HL-60 (cell line): ENCODE results near the gene UTS2B.
"Not testable (repeated sequence)": the region's sequence is repeated elsewhere in the genome, so short reads cannot be mapped to it uniquely, and the experiment has no call there.

Experiments used
- DNase-seq, 2 experiments: peaks; one replicate each; pipeline ENCODE4 v3.0.0-alpha.2; 2010 to 2020; ENCODE audit warnings: low read depth in 1 of 2, low spot score in 1 of 2
- H3K27ac ChIP-seq: fragments of 250-450 bp; sonication (Bioruptor Pico); replicated peaks from 2 replicates; pipeline ENCODE4 v1.5.1; 2020; ENCODE audit warnings: mild to moderate bottlenecking, moderate library complexity
- H3K27me3 ChIP-seq: fragments of 250-450 bp; sonication (Bioruptor Pico); 2 replicates; pipeline ENCODE4 v1.5.1; 2021; ENCODE audit warnings: mild to moderate bottlenecking, moderate library complexity; ENCODE audit not compliant: insufficient read depth, poor library complexity, severe bottlenecking
- H3K4me3 ChIP-seq: replicated peaks from 2 replicates; pipeline ENCODE4 v1.5.1; 2011; ENCODE audit warnings: mild to moderate bottlenecking, control low read depth, low read length; ENCODE audit not compliant: insufficient read depth
- CTCF ChIP-seq: IDR thresholded peaks from one replicate; pipeline ENCODE4 v1.5.1; 2011; ENCODE audit warnings: low read length, control low read depth, inconsistent platforms; ENCODE audit not compliant: insufficient read depth
- GABPA ChIP-seq: IDR thresholded peaks from 2 replicates; pipeline ENCODE4 v1.6.1; 2012; ENCODE audit warnings: low read depth
- POLR2AphosphoS5 ChIP-seq: IDR thresholded peaks from 2 replicates; pipeline ENCODE4 v1.6.1; 2012; ENCODE audit warnings: low read depth
- REST ChIP-seq: IDR thresholded peaks from 2 replicates; pipeline ENCODE4 v1.6.1; 2012; ENCODE audit warnings: low read depth; ENCODE audit not compliant: insufficient replicate concordance
- SPI1 ChIP-seq: IDR thresholded peaks from 2 replicates; pipeline ENCODE4 v1.6.1; 2012; ENCODE audit warnings: low read depth, mild to moderate bottlenecking, borderline replicate concordance

UTS2B gene

GRCh38 chr3:191246630-191247029, 83.7 kb downstream of the UTS2B start:
- Histone ChIP-seq H3K4me3 (no peak overlapping the region), H3K27me3 (no peaks in the 10 kb centered on the region), H3K27ac (no peak overlapping the region)
- TF ChIP-seq POLR2AphosphoS5: no peak
- TF ChIP-seq SPI1: peak; percentile 9; the same call in 1 of the 2 replicates
- TF ChIP-seq GABPA: no peak
- no peak for TF ChIP-seq CTCF
- no peak for TF ChIP-seq REST
- no peak for DNase-seq

- H3K27me3 ChIP-seq, H3K27ac ChIP-seq, H3K4me3 ChIP-seq: not testable (repeated sequence)
- TF ChIP-seq SPI1: peak; percentile 99
- peak; percentile 75 to 88 for DNase-seq
Measured at GRCh38 chr3:191246034-191246433, 84.3 kb downstream of the UTS2B start.

- peak; percentile 13 for TF ChIP-seq CTCF
- TF ChIP-seq POLR2AphosphoS5: no peak
- no peak for TF ChIP-seq SPI1
- no peak for TF ChIP-seq GABPA
- TF ChIP-seq REST: no peak
- no peaks in the 10 kb centered on the region for H3K27me3 ChIP-seq
- H3K27ac ChIP-seq: no peak overlapping the region
- no peak for DNase-seq
- H3K4me3 ChIP-seq: no peak overlapping the region
Measured at GRCh38 chr3:191244242-191244867, 86.0 kb downstream of the UTS2B start.

- no peak overlapping the region for H3K27ac ChIP-seq
- TF ChIP-seq POLR2AphosphoS5: no peak
- no peak for TF ChIP-seq CTCF
- no peak for TF ChIP-seq SPI1
- TF ChIP-seq GABPA: no peak
- no peak for TF ChIP-seq REST
- no peak overlapping the region for H3K4me3 ChIP-seq
- no peaks in the 10 kb centered on the region for H3K27me3 ChIP-seq
- DNase-seq: no peak
Measured at GRCh38 chr3:191240486-191240885, 89.8 kb downstream of the UTS2B start.
